Measurements from ENCODE around the gene FAM241A. TPM values are rescaled to one million over a fixed set of nuclear protein-coding genes. Genes with fewer than 3 reads are reported as not detected.

Gene FAM241A
- total and polyA plus RNA-seq, 9 of the 15 experiments (the other 6 are each of a cell fraction or from before 2014, with no cell fraction given): 2.3 to 8.5 (median 5.3) TPM

- TF ChIP-seq HOMEZ (CRISPR knock-in tag; IDR thresholded peaks at IDR 0.05) (no peak), ZNF780A (CRISPR knock-in tag; IDR thresholded peaks at IDR 0.05) (no peak), HDAC1 (IDR thresholded peaks at IDR 0.05) (peak in 1 of 2 experiments; percentile 80; a peak in 2 of 4 replicates), SIN3B (IDR thresholded peaks at IDR 0.05; ENCODE audit: low read depth) (no peak), TRIM28 (IDR thresholded peaks at IDR 0.05) (0 out of 2 replicates have a peak, but pooled peaks have one; percentile 17), TEAD2 (tag; IDR thresholded peaks at IDR 0.05) (no peak), POLR2G (IDR thresholded peaks at IDR 0.05; ENCODE audit: low read depth, low read length) (peak; percentile 96), GABPA (tag; conservative IDR thresholded peaks at IDR 0.05; ENCODE audit: low read depth) (peak; percentile 78; the same call in 1 of the 2 replicates), FOXJ2 (tag; IDR thresholded peaks at IDR 0.05) (peak; percentile 20; the same call in 1 of the 2 replicates), CCNT2 (IDR thresholded peaks at IDR 0.05; ENCODE audit: borderline replicate concordance, extremely low read depth, insufficient read length, low read depth, low read length) (peak; percentile 45), FOSL1 (tag; conservative IDR thresholded peaks at IDR 0.05) (0 out of 2 replicates have a peak, but pooled peaks have one; percentile 10), FIP1L1 (IDR thresholded peaks at IDR 0.05; ENCODE audit: low read depth, low read length, poor library complexity, severe bottlenecking) (peak; percentile 73), DNMT1 (IDR thresholded peaks at IDR 0.05) (no peak), ZNF134 (CRISPR knock-in tag; conservative IDR thresholded peaks at IDR 0.05) (no peak), ZNF263 (CRISPR knock-in tag; IDR thresholded peaks at IDR 0.05; ENCODE audit: borderline replicate concordance) (peak; percentile 91), ZZZ3 (IDR thresholded peaks at IDR 0.05) (no peak), LCOR (CRISPR knock-in tag; IDR thresholded peaks at IDR 0.05) (peak; percentile 28; the same call in 1 of the 2 replicates), ZNF830 (CRISPR knock-in tag; IDR thresholded peaks at IDR 0.05) (no peak), GABPB1 (CRISPR knock-in tag; IDR thresholded peaks at IDR 0.05) (peak; percentile 73; the same call in 1 of the 2 replicates), KDM5B (IDR thresholded peaks at IDR 0.05; ENCODE audit: insufficient replicate concordance, low read depth, low read length) (peak; percentile 78), MYC (IDR thresholded peaks at IDR 0.05; ENCODE audit: low read depth, low read length) (no peak; the same call in none of the 2 replicates), MYC (CRISPR knock-in tag; IDR thresholded peaks at IDR 0.05; ENCODE audit: borderline replicate concordance, low read depth) (peak; percentile 83; the same call in 1 of the 2 replicates), RNF2 (IDR thresholded peaks at IDR 0.05) (0 out of 2 replicates have a peak, but pooled peaks have one; percentile 25), ZBED1 (IDR thresholded peaks at IDR 0.05) (no peak)
- TF ChIP-seq, protein P1, sequence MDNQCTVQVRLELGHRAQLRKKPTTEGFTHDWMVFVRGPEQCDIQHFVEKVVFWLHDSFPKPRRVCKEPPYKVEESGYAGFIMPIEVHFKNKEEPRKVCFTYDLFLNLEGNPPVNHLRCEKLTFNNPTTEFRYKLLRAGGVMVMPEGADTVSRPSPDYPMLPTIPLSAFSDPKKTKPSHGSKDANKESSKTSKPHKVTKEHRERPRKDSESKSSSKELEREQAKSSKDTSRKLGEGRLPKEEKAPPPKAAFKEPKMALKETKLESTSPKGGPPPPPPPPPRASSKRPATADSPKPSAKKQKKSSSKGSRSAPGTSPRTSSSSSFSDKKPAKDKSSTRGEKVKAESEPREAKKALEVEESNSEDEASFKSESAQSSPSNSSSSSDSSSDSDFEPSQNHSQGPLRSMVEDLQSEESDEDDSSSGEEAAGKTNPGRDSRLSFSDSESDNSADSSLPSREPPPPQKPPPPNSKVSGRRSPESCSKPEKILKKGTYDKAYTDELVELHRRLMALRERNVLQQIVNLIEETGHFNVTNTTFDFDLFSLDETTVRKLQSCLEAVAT (IDR thresholded peaks at IDR 0.05): 0 out of 4 replicates have a peak, but pooled peaks have one; percentile 27 to 33
Observed at GRCh38 chr4:112231779-112232713, 86.8 kb downstream of the FAM241A start, which contains the start of gene AP1AR (continued).

Measured in K562 (cell line).